ENCODE data around the gene TWNK. TPM values are rescaled to one million over a fixed set of nuclear protein-coding genes. Genes with fewer than 3 reads are reported as not detected.

TWNK gene
- total RNA-seq, 1 experiment from 2014 or later = 14.5 TPM

GRCh38 chr10:100978121-100978900, 9.0 kb upstream of the TWNK start:
- H3K36me3 ChIP-seq (ENCODE audit: insufficient read depth, low read length) = peaks cover 4% of the 10 kb centered on the region; the same call in 1 of the 2 replicates
- no peak overlapping the region for H3K9ac ChIP-seq (ENCODE audit: low read length)
- H3K4me3 ChIP-seq (ENCODE audit: low read length) = no peak overlapping the region
- no peak for DNase-seq
- no peak overlapping the region for H3K27ac ChIP-seq (ENCODE audit: low read length)
- no peaks in the 10 kb centered on the region for H3K9me2 ChIP-seq (replicated peaks; ENCODE audit: insufficient read depth, low read length)
- H3K27me3 ChIP-seq (ENCODE audit: low read length) = no peaks in the 10 kb centered on the region
- no peaks in the 10 kb centered on the region for H3K4me1 ChIP-seq (ENCODE audit: low read length)
- H3K9me3 ChIP-seq (ENCODE audit: low read length) = no peaks in the 10 kb centered on the region
- H3K4me2 ChIP-seq (ENCODE audit: low read depth, low read length, poor library complexity, severe bottlenecking) = no peak overlapping the region
- H4K20me1 ChIP-seq (ENCODE audit: insufficient read depth, low read depth, low read length) = no peaks in the 10 kb centered on the region
- H3K79me2 ChIP-seq (ENCODE audit: low read length) = no peaks in the 10 kb centered on the region
- no peak overlapping the region for H2AFZ ChIP-seq (ENCODE audit: low read length)

- Histone ChIP-seq H3K27ac (ENCODE audit: low read length) (no peak overlapping the region), H3K27me3 (ENCODE audit: low read length) (no peaks in the 10 kb centered on the region), H3K36me3 (ENCODE audit: insufficient read depth, low read length) (peaks cover 4% of the 10 kb centered on the region; the same call in 1 of the 2 replicates), H3K9ac (ENCODE audit: low read length) (no peak overlapping the region), H4K20me1 (ENCODE audit: insufficient read depth, low read depth, low read length) (no peaks in the 10 kb centered on the region), H2AFZ (ENCODE audit: low read length) (no peak overlapping the region), H3K79me2 (ENCODE audit: low read length) (no peaks in the 10 kb centered on the region), H3K9me3 (ENCODE audit: low read length) (no peaks in the 10 kb centered on the region), H3K4me1 (ENCODE audit: low read length) (no peaks in the 10 kb centered on the region), H3K9me2 (replicated peaks; ENCODE audit: insufficient read depth, low read length) (no peaks in the 10 kb centered on the region), H3K4me2 (ENCODE audit: low read depth, low read length, poor library complexity, severe bottlenecking) (no peak overlapping the region), H3K4me3 (ENCODE audit: low read length) (no peak overlapping the region)
- DNase-seq = no peak
Observed at GRCh38 chr10:100978901-100979195, 8.5 kb upstream of the TWNK start.

GRCh38 chr10:100979791-100980272, 7.5 kb upstream of the TWNK start:
- H2AFZ ChIP-seq (ENCODE audit: low read length) = no peak overlapping the region
- H3K9me2 ChIP-seq (replicated peaks; ENCODE audit: insufficient read depth, low read length) = no peaks in the 10 kb centered on the region
- no peaks in the 10 kb centered on the region for H3K27me3 ChIP-seq (ENCODE audit: low read length)
- no peaks in the 10 kb centered on the region for H3K79me2 ChIP-seq (ENCODE audit: low read length)
- H4K20me1 ChIP-seq (ENCODE audit: insufficient read depth, low read depth, low read length) = no peaks in the 10 kb centered on the region
- DNase-seq = no peak
- H3K27ac ChIP-seq (ENCODE audit: low read length) = no peak overlapping the region
- no peak overlapping the region for H3K9ac ChIP-seq (ENCODE audit: low read length)
- H3K9me3 ChIP-seq (ENCODE audit: low read length) = no peaks in the 10 kb centered on the region
- H3K4me1 ChIP-seq (ENCODE audit: low read length) = no peaks in the 10 kb centered on the region
- no peak overlapping the region for H3K4me2 ChIP-seq (ENCODE audit: low read depth, low read length, poor library complexity, severe bottlenecking)
- H3K36me3 ChIP-seq (ENCODE audit: insufficient read depth, low read length) = peaks cover 4% of the 10 kb centered on the region; the same call in 1 of the 2 replicates
- H3K4me3 ChIP-seq (ENCODE audit: low read length) = no peak overlapping the region

GRCh38 chr10:100980311-100980710, 7.0 kb upstream of the TWNK start:
- no peak for DNase-seq
- no peak overlapping the region for H3K9ac ChIP-seq (ENCODE audit: low read length)
- H3K9me3 ChIP-seq (ENCODE audit: low read length) = no peaks in the 10 kb centered on the region
- H2AFZ ChIP-seq (ENCODE audit: low read length) = no peak overlapping the region
- no peak overlapping the region for H3K27ac ChIP-seq (ENCODE audit: low read length)
- H3K36me3 ChIP-seq (ENCODE audit: insufficient read depth, low read length) = peaks cover 4% of the 10 kb centered on the region; the same call in 1 of the 2 replicates
- H3K27me3 ChIP-seq (ENCODE audit: low read length) = no peaks in the 10 kb centered on the region
- no peaks in the 10 kb centered on the region for H3K4me1 ChIP-seq (ENCODE audit: low read length)
- H3K9me2 ChIP-seq (replicated peaks; ENCODE audit: insufficient read depth, low read length) = no peaks in the 10 kb centered on the region
- H4K20me1 ChIP-seq (ENCODE audit: insufficient read depth, low read depth, low read length) = no peaks in the 10 kb centered on the region
- H3K4me3 ChIP-seq (ENCODE audit: low read length) = no peak overlapping the region
- H3K79me2 ChIP-seq (ENCODE audit: low read length) = no peaks in the 10 kb centered on the region; the same call in 1 of the 2 replicates
- no peak overlapping the region for H3K4me2 ChIP-seq (ENCODE audit: low read depth, low read length, poor library complexity, severe bottlenecking)

- Histone ChIP-seq H3K9me3 (ENCODE audit: low read length) (no peaks in the 10 kb centered on the region), H3K36me3 (ENCODE audit: insufficient read depth, low read length) (peaks cover 4% of the 10 kb centered on the region; the same call in 1 of the 2 replicates)
- DNase-seq = no peak
Observed at GRCh38 chr10:100980711-100981110, 6.6 kb upstream of the TWNK start.

GRCh38 chr10:100981178-100981772, 6.1 kb upstream of the TWNK start:
- no peaks in the 10 kb centered on the region for H4K20me1 ChIP-seq (ENCODE audit: insufficient read depth, low read depth, low read length)
- H2AFZ ChIP-seq (ENCODE audit: low read length) = no peak overlapping the region
- peaks cover 6% of the 10 kb centered on the region for H3K79me2 ChIP-seq (ENCODE audit: low read length)
- no peak for DNase-seq
- peaks cover 4% of the 10 kb centered on the region; the same call in 1 of the 2 replicates for H3K36me3 ChIP-seq (ENCODE audit: insufficient read depth, low read length)
- H3K9me2 ChIP-seq (replicated peaks; ENCODE audit: insufficient read depth, low read length) = no peaks in the 10 kb centered on the region
- H3K9me3 ChIP-seq (ENCODE audit: low read length) = no peaks in the 10 kb centered on the region
- no peaks in the 10 kb centered on the region for H3K27me3 ChIP-seq (ENCODE audit: low read length)
- H3K4me1 ChIP-seq (ENCODE audit: low read length) = peaks cover 8% of the 10 kb centered on the region
- H3K4me3 ChIP-seq (ENCODE audit: low read length) = no peak overlapping the region
- no peak overlapping the region for H3K4me2 ChIP-seq (ENCODE audit: low read depth, low read length, poor library complexity, severe bottlenecking)
- H3K27ac ChIP-seq (ENCODE audit: low read length) = no peak overlapping the region
- no peak overlapping the region for H3K9ac ChIP-seq (ENCODE audit: low read length)

More at GRCh38 chr10:100980711-100981110, 6.6 kb upstream of the TWNK start:
- Histone ChIP-seq H3K4me3 (ENCODE audit: low read length) (no peak overlapping the region), H3K4me1 (ENCODE audit: low read length) (peaks cover 3% of the 10 kb centered on the region), H3K79me2 (ENCODE audit: low read length) (peaks cover under 1% of the 10 kb centered on the region; the same call in 1 of the 2 replicates), H3K27me3 (ENCODE audit: low read length) (no peaks in the 10 kb centered on the region), H4K20me1 (ENCODE audit: insufficient read depth, low read depth, low read length) (no peaks in the 10 kb centered on the region), H2AFZ (ENCODE audit: low read length) (no peak overlapping the region), H3K27ac (ENCODE audit: low read length) (no peak overlapping the region), H3K9me2 (replicated peaks; ENCODE audit: insufficient read depth, low read length) (no peaks in the 10 kb centered on the region), H3K4me2 (ENCODE audit: low read depth, low read length, poor library complexity, severe bottlenecking) (no peak overlapping the region), H3K9ac (ENCODE audit: low read length) (no peak overlapping the region)

GRCh38 chr10:100982916-100983830, 4.2 kb upstream of the TWNK start:
- Histone ChIP-seq H2AFZ (ENCODE audit: low read length) (no peak overlapping the region), H3K9me3 (ENCODE audit: low read length) (no peaks in the 10 kb centered on the region), H3K36me3 (ENCODE audit: insufficient read depth, low read length) (peaks cover 4% of the 10 kb centered on the region; the same call in 1 of the 2 replicates), H3K4me3 (ENCODE audit: low read length) (no peak overlapping the region), H4K20me1 (ENCODE audit: insufficient read depth, low read depth, low read length) (no peaks in the 10 kb centered on the region), H3K27ac (ENCODE audit: low read length) (no peak overlapping the region), H3K4me1 (ENCODE audit: low read length) (peaks cover 15% of the 10 kb centered on the region), H3K27me3 (ENCODE audit: low read length) (no peaks in the 10 kb centered on the region), H3K9me2 (replicated peaks; ENCODE audit: insufficient read depth, low read length) (no peaks in the 10 kb centered on the region), H3K79me2 (ENCODE audit: low read length) (peaks cover 24% of the 10 kb centered on the region), H3K9ac (ENCODE audit: low read length) (no peak overlapping the region), H3K4me2 (ENCODE audit: low read depth, low read length, poor library complexity, severe bottlenecking) (no peak overlapping the region)
- no peak for DNase-seq
